Kasumi-1 (cell line): ENCODE measurements around the gene ENPP4.
A peak's percentile ranks its signal among the peaks of the same experiment; 100 is the strongest.
"Not testable (repeated sequence)": the region's sequence is repeated elsewhere in the genome, so short reads cannot be mapped to it uniquely, and the experiment has no call there.

Experiments used
- DNase-seq, 2 experiments: peaks; one replicate each; lab custom pipeline; 2025; lab: John Stamatoyannopoulos, UW

ENPP4 gene

DNA sequence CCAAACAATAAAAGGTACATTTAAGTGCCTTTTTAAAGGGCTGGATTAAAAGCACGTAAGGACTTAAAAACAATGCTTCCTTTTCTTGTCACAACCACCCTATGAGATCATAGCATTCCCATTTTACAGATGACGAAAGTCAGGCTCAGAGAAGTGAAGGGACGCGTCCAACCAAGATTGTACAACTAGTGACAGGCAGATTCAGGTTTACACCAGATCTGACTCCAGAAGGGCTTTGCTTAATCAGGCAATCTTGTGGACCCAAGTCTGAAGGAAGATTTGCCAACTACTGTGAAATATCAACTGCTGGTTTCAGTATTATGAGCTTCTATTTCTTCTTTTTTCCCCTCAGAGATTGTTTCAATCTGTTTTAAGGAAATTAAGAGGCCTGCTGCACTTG lies 877 bp downstream of the ENPP4 start:
- DNase-seq, result no peak

DNA sequence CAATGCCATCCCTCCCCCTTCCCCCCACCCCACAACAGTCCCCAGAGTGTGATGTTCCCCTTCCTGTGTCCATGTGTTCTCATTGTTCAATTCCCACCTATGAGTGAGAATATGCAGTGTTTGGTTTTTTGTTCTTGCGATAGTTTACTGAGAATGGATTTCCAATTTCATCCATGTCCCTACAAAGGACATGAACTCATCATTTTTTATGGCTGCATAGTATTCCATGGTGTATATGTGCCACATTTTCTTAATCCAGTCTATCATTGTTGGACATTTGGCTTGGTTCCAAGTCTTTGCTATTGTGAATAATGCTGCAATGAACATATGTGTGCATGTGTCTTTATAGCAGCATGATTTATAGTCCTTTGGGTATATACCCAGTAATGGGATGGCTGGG lies 1.5 kb downstream of the ENPP4 start:
- not testable (repeated sequence) for DNase-seq

DNA sequence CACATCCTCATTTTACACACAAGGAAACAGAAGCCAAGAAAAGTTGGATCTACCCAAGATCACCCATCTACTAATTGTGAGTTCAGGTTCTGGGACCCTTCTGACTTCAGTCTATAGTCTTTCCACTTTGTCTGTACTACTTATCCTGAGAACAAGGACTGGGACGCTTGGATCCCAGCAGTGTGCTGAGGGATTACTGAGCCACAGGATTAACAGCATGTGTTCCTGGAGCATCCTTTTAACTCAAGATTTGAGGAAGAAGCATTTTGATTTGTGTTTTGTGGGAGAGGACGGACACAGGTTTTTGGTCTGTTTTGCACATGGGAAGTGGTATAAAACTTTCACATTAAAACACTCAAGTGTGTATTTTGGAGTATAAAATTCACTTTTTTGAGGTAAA lies 4.4 kb downstream of the ENPP4 start:
- no peak for DNase-seq

DNA sequence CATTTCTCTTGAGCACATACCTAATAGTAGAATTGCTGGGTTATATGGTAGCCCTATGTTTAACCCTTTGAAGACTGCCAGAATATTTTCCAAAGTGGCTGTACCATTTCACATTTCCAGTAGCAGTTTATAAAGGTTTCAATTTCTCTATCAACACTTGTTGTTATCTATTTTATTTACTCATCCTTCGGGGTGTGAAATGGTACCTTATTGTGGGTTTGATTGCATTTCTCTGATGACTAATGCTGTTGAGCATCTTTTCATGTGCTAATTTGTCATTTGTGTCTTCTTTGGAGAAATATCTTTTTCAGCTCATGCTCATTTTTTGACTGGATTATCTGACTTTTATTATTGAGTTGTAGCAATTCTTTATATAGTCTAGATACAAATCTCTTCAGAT lies 5.4 kb downstream of the ENPP4 start:
- DNase-seq, result no peak

DNA sequence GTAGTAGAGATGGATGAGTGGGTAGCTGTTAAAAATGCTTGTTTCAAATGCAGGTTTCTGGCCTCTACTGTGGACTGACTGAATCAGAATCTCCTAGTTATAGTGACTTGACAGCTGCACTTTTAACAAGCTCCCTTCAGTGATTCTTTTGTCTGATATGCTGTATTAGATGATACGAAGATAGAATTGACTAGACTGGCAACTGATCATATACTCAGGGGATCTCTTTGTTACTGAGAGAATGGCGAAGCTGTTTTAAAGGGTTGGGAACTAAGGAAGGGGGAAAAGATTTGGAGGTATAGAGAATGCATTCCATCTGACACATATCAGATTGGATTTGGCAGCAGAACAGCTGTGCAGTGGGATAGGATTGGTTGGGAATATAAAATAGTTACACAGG lies 7.0 kb downstream of the ENPP4 start:
- no peak for DNase-seq

DNA sequence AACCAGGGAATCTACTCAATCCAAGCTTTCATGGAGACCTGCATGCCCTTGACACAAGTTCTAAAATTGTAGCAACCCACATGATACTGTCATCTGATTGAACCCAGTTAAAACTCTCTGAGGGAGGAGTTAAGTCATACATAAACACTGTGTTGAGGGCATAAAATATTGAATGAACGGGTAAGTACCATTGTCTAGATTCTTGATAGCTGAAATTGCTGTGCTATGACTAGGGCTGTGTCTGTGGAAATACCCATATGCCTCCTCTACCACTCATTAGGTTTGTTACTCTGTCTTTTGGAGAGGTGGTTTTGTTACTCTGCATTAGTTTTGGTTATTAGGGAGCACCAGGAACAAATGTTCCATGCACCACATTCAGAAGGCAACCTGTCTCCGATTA lies 7.6 kb downstream of the ENPP4 start:
- no peak for DNase-seq

DNA sequence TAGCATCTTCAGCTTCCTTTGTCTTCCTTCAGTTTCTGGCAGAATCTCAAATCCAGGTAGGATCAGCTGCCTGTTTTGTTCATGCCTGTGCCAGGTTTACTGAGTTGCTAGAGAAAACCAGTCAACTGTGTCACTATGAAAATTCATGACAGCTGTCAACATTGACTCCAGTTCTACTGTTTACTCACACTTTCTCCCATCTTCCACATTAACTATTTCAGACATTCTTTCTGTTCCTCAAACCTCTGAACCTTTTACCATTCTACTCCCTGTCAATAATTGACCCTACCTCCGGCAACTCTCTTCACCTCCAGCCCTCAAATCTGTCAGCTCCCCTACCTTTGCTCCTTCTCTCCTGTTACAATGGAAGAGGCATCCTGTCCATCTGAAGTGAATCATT lies 8.5 kb downstream of the ENPP4 start:
- DNase-seq, result no peak

DNA sequence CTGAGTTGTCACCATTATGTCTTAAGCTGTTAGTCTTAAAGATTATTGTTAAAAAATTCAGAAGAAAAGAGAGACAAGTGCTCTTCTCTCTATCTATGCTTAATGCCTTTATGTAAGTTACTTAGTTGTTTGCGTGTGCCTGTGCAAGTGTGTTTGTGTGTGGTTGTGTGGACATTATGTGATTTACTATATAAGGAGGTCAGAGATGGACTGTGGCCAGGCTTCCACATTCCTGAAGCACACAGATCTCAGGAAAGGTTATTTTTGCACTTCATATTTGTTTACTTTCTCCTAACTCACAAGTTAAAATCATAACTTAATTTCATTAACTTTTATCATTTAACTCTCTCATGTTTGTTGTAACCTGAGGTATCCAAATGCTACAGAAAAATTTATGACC lies 14.5 kb downstream of the ENPP4 start:
- DNase-seq, result no peak

DNA sequence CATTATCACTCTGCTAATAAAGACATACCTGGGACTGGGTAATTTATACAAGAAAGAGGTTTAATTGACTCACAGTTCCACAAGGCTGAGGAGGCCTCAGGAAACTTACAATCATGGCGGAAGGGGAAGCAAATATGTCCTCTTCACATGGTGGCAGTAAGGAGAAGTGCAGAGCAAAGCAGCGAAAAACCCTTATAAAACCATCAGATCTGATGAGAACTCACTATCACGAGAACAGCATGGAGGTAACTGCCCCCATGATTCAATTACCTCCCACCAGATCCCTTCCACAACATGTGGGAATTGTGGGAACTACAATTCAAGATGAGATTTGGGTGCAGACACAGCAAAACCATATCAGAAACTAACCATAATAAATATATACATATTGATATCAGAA lies 19.3 kb downstream of the ENPP4 start:
- not testable (repeated sequence) for DNase-seq

DNA sequence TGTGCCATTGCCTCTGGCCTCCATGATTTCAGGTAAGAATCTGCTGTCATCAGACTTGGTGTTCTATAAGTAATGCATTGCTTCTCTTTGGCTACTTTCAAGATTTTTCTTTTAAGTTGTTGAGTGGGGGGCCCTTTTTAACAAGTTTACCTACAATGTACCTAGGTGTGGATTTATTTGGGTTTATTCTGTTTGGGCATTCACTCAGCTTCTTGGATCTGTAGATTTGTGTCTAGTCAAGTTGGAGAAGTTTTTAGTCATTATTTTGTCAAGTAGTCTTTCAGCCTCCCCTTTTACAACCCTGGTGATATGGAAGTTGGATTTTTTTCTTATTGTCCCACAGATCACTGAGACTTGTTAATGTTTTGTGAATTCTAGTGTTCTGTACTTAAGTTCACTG lies 26.9 kb downstream of the ENPP4 start:
- DNase-seq, result no peak

DNA sequence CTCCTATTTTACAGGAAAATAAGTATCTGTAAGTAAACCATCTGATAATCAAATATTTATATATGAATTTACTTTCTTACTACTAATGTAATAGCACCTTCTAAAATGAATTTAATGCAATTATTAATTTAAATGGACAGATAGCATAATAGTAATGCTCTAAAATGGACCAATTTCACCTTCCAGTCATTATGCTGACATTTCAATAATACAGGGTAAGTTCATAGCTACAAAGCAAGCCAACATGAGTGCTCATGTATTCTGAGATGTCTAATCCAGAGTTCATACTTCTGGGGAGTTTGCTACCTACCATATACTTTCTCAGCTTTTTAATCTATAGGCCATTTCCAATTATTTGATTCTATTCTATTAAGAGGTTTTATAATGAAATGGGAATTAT lies 29.4 kb downstream of the ENPP4 start:
- no peak for DNase-seq

DNA sequence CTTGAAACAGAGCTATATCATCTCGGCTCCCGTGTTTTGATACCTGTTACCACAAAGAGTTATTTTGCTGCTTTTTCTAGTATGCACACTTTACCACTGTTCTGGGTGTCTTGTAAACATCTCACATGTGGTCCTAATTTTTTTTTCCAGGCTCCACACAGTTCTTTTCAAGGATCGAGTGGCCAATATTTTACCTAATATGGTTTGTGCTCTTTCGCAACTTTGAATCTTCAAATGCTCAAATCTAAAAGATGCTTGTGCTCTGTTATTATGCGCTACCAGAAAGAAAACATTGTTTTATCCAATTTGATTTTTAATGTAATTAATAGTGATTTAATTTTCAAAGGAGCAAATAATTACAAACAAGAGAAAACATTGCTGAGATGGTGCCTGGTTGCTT lies 30.3 kb downstream of the ENPP4 start:
- DNase-seq, result no peak

DNA sequence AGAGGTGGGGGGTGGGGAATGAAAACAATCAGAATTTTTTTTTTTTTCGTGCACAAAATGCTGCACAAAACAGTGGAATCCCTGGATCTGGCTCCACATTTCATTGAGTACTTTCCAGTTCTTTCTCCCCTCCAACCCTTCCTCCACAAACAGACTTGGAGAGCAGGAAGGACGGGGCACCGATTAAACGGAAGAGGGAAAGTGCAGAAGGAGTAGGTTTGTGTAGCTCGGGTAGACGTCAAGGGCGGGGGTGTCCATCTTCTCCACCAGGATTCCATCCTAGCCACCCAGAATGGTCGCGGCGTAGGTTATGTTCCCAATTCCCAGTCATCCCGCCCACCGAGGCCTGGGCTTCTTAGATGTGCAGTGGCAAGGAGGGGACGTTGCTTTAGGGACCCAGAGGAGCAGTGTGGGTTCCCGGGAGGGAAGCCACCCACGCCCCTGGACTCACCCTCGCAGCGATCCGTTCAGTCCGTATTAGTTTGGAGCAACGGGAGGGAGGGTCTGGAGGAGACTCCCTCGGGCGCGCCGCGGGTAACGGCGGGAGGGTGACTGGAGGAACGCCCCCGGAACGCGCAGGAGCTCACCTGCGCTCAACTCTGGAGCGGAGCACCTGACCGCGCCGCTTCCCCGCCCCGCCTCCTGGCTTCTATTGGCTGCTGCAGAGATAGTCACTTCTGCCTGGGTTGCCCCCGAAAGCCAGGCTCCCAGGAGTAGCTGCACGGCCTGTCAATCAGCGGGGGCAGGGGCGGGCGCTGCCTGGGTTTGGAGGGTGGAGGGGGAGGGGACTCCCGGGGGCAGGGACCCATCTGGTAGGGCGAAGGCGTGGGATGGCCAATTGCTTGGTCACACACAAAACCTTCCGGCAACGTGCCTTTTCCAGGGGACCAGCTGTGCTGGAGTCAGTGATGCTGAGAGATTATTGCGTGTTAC lies 40.8 kb downstream of the ENPP4 start, which contains the start of gene ENPP5:
Gene ENPP5 (minus strand): TSS at position 624 of the 933 bp plus-strand sequence. CDS start 2,718 bp downstream, outside the sequence.
- DNase-seq, result peak; percentile 26 to 34

DNA sequence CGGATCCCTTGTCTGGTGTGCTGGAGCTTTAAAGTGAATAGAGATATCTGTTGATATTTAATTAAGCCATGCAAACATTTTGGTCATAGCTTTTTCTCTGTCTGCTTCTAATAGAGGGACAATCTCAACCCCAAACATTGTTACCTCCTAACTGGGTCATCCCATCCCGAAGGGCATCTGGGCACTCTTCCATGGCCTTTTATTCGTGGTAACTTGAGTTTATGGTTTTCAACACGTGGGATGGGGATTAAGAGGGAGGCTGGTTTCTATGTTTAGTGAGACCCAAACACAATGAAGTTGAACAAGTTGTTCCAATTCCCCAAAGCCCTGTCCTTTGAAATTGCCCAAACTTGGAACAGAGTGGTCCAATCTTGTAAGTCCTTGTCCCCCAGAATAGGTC lies 42.4 kb downstream of the ENPP4 start:
- no peak for DNase-seq

DNA sequence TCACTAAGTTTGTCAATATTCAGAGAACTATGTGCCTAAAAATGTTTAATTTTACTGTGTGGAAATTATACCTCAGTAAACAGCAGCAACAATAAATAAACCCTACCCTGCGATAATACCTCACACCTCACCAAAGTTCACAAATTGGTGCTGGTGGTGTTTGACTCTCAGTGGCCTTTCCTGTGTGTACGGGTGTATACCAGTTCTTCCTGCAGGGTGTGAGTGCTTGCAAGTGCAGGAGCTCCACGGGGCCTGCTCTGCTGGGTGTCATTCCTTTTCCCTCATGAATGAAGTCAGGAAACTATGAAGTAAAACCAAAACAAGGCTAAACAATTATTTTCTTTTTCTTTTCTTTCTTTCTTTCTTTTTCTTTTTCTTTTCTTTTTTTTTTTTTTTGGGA lies 45.1 kb downstream of the ENPP4 start:
- no peak for DNase-seq

DNA sequence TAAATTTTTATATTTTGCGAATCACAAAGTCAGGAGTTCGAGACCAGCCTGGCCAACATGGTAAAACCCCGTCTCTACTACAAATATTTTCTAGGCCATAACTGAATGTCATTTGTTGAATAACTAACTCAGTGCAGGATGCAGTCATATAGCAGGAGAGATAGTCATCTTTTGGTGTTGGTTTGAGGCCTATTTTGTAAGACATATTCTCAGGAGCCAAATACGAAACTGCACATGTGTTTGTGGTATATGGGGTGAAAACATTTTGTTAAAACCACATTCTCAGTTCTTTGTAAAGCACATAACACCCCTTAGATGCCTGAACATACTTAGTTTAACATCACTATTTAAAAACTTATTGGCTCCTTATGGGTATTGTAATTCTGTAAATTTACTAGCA lies 45.7 kb downstream of the ENPP4 start:
- DNase-seq, result no peak

DNA sequence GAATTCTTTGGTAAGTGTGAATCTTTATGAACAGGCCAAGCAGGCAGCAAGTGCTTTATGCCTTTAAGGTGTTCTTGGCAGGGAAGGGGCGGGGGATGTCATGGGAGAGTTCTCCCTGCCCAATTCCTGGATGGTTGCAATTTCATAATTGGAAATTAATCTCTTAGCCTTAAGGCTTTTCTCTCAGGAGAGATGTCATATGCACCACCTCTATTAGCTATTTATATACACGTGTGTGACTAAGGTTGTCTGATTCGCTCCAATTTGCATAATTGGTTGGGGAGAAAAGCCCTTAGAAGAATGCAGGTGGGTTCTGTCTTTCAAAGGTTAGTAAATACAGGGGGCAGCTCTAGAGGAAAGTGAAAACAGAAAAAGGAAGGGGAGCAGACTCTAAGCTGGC lies 46.2 kb downstream of the ENPP4 start:
- no peak for DNase-seq

DNA sequence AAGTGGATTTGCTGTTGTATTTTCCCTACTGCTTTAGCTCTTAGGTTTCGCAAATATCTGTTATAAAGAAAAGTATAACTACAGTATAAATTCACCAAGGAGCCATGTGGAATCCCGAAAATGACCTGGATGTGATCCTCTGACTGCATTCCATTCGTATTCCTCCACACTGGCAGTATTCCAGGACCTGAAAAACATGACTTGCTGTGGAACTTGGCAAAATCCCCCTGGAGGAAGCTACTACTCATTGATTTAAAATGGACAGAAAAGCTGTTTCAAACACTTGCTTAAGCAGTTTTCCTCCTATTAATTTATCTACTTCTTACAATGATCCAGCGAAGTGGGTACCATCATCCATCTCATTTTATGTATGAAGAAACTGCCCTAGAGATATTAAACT lies 54.3 kb downstream of the ENPP4 start:
- no peak for DNase-seq

DNA sequence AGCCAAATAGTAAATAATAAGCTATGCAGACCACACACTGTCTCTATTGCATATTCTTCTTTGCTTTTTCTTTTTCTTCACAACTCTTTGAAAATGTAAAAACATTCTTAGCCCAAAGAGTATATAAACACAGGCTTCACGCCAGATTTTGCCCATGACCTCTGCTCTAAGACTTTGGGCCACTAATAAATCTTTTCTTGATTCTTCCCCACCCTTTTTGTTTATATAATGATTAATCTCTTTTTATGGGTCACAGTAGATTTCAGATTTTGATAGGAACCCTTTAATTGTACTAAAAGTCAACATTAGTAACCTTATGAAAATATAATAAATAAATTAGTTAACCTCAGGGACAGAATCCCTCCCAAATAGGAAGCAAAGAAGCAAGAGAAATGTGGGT lies 56.8 kb downstream of the ENPP4 start:
- DNase-seq, result no peak

DNA sequence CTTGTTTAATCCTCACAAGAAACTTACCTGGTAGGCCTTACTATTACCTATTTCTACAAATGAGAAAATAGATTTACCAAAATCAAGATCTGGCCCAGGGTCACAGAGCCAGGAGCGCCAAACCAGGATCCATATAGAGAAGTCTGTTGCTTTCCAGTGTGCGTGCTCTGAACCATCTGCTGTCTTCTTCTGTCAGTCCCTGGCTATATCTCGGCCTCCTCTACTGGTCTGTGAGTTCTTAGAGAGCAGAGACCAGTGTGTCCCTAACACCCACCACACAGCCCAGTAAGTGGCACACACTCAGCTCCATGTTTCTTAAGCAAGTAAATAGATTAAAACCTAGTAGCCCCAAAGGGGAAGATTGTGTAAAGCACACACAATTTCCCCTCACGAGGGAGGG lies 59.9 kb downstream of the ENPP4 start:
- no peak for DNase-seq

DNA sequence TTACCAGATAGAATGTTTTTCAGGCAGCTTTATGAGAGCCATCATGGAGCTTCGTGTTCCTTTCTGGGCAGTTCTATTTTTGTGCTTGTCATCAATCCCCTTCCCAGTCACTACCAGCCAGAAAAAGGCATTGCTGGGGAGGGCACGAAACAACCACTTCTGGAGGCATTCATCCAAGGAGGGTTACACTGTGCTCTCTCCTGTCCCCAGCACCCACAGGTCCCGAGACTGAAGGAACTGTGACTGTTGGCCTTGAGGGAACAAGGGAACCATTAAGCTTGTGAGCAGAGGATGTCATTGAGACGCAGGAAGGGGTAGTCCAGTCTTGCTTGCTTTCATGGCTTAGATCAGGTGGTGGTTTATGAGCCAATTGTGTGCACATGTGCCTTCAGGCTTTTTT lies 61.1 kb downstream of the ENPP4 start:
- no peak for DNase-seq

DNA sequence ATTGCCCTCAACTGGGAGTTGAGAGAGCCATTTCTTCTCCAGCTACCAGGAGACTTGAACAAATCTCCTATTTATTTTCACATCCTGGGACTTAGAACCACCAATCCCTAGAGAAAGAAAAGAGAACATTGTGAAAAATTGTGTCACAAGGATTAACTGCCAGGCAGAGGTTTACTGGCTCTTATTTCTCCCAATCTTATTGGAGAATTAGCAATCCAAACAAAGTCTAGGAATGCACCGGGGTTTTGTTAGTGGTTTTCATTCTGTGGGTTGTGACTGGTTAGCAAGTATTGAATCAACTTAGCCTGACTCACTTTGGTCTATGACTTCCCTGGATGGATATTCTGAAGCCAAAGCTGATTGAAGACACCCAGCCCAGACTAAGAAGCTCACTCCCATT lies 62.2 kb downstream of the ENPP4 start:
- DNase-seq, result no peak
